Heart left ventricle (tissue), 16 donors: ENCODE data around the gene TTC16. TPM values are rescaled to one million over a fixed set of nuclear protein-coding genes. Genes with fewer than 3 reads are reported as not detected.

Experiments used
- ATAC-seq, 4 donors: fragments of 200-7000 bp; cut with Tn5 transposase; one replicate each; pipeline ENCODE4 v1.9.1; 2020 to 2022; ENCODE audit warnings: moderate library complexity in 4 of 4, mild to moderate bottlenecking in 3 of 4, moderate number of reproducible peaks in 1 of 4
- DNase-seq, 5 donors: peaks; one replicate each; pipeline ENCODE4 v3.0.0-alpha.2; 2020
- H3K27ac ChIP-seq, 12 donors: fragments of 200-600 bp; sonication (generic) in 4 of 12; one replicate each; pipeline versions ENCODE4 v1.5.0 to v1.8.0; 2016 to 2022; ENCODE audit warnings: mild to moderate bottlenecking in 2 of 12
- H3K27me3 ChIP-seq, 9 donors: fragments of 200-600 bp; sonication (generic) in 2 of 9; one replicate each; pipeline versions ENCODE4 v1.5.1 to v1.8.0; 2016 to 2022; ENCODE audit warnings: mild to moderate bottlenecking in 3 of 9
- H3K36me3 ChIP-seq, 9 donors: fragments of 200-600 bp; sonication (generic) in 2 of 9; one replicate each; pipeline versions ENCODE4 v1.5.0 to v1.8.0; 2018 to 2022; ENCODE audit warnings: mild to moderate bottlenecking in 2 of 9
- H3K4me1 ChIP-seq, 12 donors: fragments of 200-600 bp; sonication (generic) in 4 of 12; one replicate each; pipeline versions ENCODE4 v1.5.0 to v1.8.0; 2016 to 2022; ENCODE audit warnings: mild to moderate bottlenecking in 3 of 12
- H3K4me3 ChIP-seq, 12 donors: fragments of 200-600 bp; sonication (generic) in 4 of 12; one replicate each; pipeline versions ENCODE4 v1.5.0 to v1.8.0; 2017 to 2022; ENCODE audit warnings: mild to moderate bottlenecking in 9 of 12, moderate library complexity in 4 of 12
- H3K9me3 ChIP-seq, 12 donors: fragments of 200-600 bp; sonication (generic) in 4 of 12; one replicate each; pipeline versions ENCODE4 v1.5.0 to v1.8.0; 2016 to 2022; ENCODE audit warnings: mild to moderate bottlenecking in 1 of 12
- CTCF ChIP-seq, 12 donors: fragments of 200-600 bp; sonication (generic) in 4 of 12; IDR thresholded peaks; one replicate each; pipeline versions ENCODE4 v1.5.0 to v1.8.0; 2018 to 2022; ENCODE audit warnings: antibody characterized with exemption in 12 of 12, mild to moderate bottlenecking in 5 of 12
- POLR2A ChIP-seq, 2 donors: fragments of 450-650 bp; IDR thresholded peaks; one replicate each; pipeline ENCODE4 v1.6.1; 2017; ENCODE audit warnings: antibody characterized with exemption in 2 of 2, mild to moderate bottlenecking in 2 of 2, moderate library complexity in 2 of 2
- WGBS, 4 donors: extraction: QIAGEN DNeasy Blood & Tissue Kit in 2 of 4; methylation state at CpG; one replicate each; pipeline versions ENCODE4 v1.1.5 to v1.1.7; 2013 to 2018; 5-methylcytosine and 5-hydroxymethylcytosine counted together
- intact Hi-C, 10 donors: fragments of 100-400 bp; cut with DNase I; formaldehyde crosslinking; loops; one replicate each; pipeline versions ENCODE4 v1.11.1 to v1.14.2; 2022
- polyA plus RNA-seq, 2 donors: library from polyadenylated mRNA; stranded (reverse); fragments of 200-250 nt; gene quantifications; one replicate each; pipeline ENCODE4 v1.2.3, GENCODE V29; 2013
- total RNA-seq, 9 donors: library from RNA; depleted of rRNA in 2 of 9; stranded (reverse); fragments of >200 nt in 2 of 9; fragmentation: NEBNext Ultra II Directional in 3 of 9; extraction: Animal tissue kit (Norgen Biotek cat#: 25700) in 3 of 9; gene quantifications; one replicate each; pipeline versions ENCODE4 v1.1.0 to v1.2.4, GENCODE V29; 2016 to 2023
- donor health status: ischemic (EF 13 %, LVEDD 7.1; RV severe dilation, severe dysfunction).
- donor health status: healthy with polysubstance abuse.
- donor health status: DM: no; HTN: yes; CAD: no.
- donor health status: DM: no; HTN: no; CAD: no.
- donor health status: ischemic (EF 25% LVEDD 6.9; RV normal size, moderate dysfunction).
- donor health status: ischemic (EF 25% LVEDD 5.7; RV mildly dilated, moderate dysfunction).
- donor health status: healthy.
- donor health status: DM: yes; HTN: yes; CAD: no.
- donor health status: ischemic (EF 35%, LVEDD 5.7; RV mildly dilated, moderate dysfunction).
- donor health status: nonischemic (EF 11% LVEDD 7.7; RV severe dilation, severe dysfunction).
- donor health status: DM: yes; HTN: yes; CAD: no.
- donor health status: PGD.
- donor health status: ischemic (EF 29% LVEDD 5.4; RV normal size, mild dysfunction).
- donor health status: nonischemic (EF 23%, LVEDD 6.1; RV moderate dilation, normal function).

TTC16 gene
- total and polyA plus RNA-seq, 11 donors = 0.09 to 0.61 (median 0.27) TPM; not detected in 2

- no peak overlapping the region for H3K27ac ChIP-seq
- ATAC-seq (no peak), DNase-seq (no peak)
- no peaks in the 10 kb centered on the region for H3K4me1 ChIP-seq
- H3K36me3 ChIP-seq = peaks cover 0 to 98% (median 89%) of the 10 kb centered on the region in 9 donors
- TF ChIP-seq CTCF (IDR thresholded peaks at IDR 0.05) (no peak), POLR2A (IDR thresholded peaks at IDR 0.05) (no peak)
- H3K4me3 ChIP-seq = no peak overlapping the region
- 86 to 96% (median 91%) methylated on average over 7 of the region's 7 CpGs for WGBS, 4 donors
- no peaks in the 10 kb centered on the region for H3K27me3 ChIP-seq
- intact Hi-C loops = no loop called here
- H3K9me3 ChIP-seq = no peaks in the 10 kb centered on the region
These were observed 42.6 kb upstream of the TTC16 start for GRCh38 chr9:127673234-127673633.

GRCh38 chr9:127676638-127677037 lies 39.2 kb upstream of the TTC16 start:
- Histone ChIP-seq H3K36me3 (peaks cover 0 to 99% (median 91%) of the 10 kb centered on the region in 9 donors), H3K27me3 (no peaks in the 10 kb centered on the region), H3K27ac (no peak overlapping the region), H3K4me1 (no peaks in the 10 kb centered on the region), H3K9me3 (no peaks in the 10 kb centered on the region), H3K4me3 (no peak overlapping the region)
- intact Hi-C loops = no loop called here
- TF ChIP-seq POLR2A (IDR thresholded peaks at IDR 0.05) = no peak
- no peak for TF ChIP-seq CTCF (IDR thresholded peaks at IDR 0.05)
- no peak for DNase-seq
- peak in 2 of 4 donors; percentile 85 to 86 for ATAC-seq
- WGBS, 4 donors = 84 to 89% (median 88%) methylated on average over 12 of the region's 12 CpGs

GRCh38 chr9:127679506-127679905 lies 36.4 kb upstream of the TTC16 start:
- no peak overlapping the region for H3K27ac ChIP-seq
- ATAC-seq = no peak
- intact Hi-C loops = no loop called here
- no peak for DNase-seq
- WGBS, 4 donors = 89 to 94% (median 92%) methylated on average over 2 of the region's 2 CpGs
- TF ChIP-seq CTCF (IDR thresholded peaks at IDR 0.05) = no peak
- TF ChIP-seq POLR2A (IDR thresholded peaks at IDR 0.05) = no peak
- H3K27me3 ChIP-seq = no peaks in the 10 kb centered on the region
- H3K4me1 ChIP-seq = no peaks in the 10 kb centered on the region
- peaks cover 0 to 99% (median 93%) of the 10 kb centered on the region in 9 donors for H3K36me3 ChIP-seq
- H3K4me3 ChIP-seq = no peak overlapping the region
- no peaks in the 10 kb centered on the region for H3K9me3 ChIP-seq

GRCh38 chr9:127680226-127680625 lies 35.7 kb upstream of the TTC16 start:
- 90 to 94% (median 92%) methylated on average over 11 of the region's 11 CpGs for WGBS, 4 donors

GRCh38 chr9:127680846-127681245 lies 35.0 kb upstream of the TTC16 start:
- TF ChIP-seq CTCF (IDR thresholded peaks at IDR 0.05) (no peak), POLR2A (IDR thresholded peaks at IDR 0.05) (no peak)
- intact Hi-C loops = no loop called here
- Histone ChIP-seq H3K27me3 (no peaks in the 10 kb centered on the region), H3K4me1 (no peaks in the 10 kb centered on the region), H3K36me3 (peaks cover 0 to 99% (median 81%) of the 10 kb centered on the region in 9 donors), H3K27ac (no peak overlapping the region), H3K9me3 (no peaks in the 10 kb centered on the region), H3K4me3 (no peak overlapping the region)
- WGBS, 4 donors = 92 to 95% (median 94%) methylated on average over 9 of the region's 9 CpGs
- DNase-seq (no peak), ATAC-seq (no peak)

More at GRCh38 chr9:127680226-127680625, 35.7 kb upstream of the TTC16 start:
- H3K36me3 ChIP-seq = peaks cover 0 to 99% (median 86%) of the 10 kb centered on the region in 9 donors
- TF ChIP-seq POLR2A (IDR thresholded peaks at IDR 0.05) = no peak
- no peak overlapping the region for H3K4me3 ChIP-seq
- intact Hi-C loops = no loop called here
- no peaks in the 10 kb centered on the region for H3K9me3 ChIP-seq
- ATAC-seq = no peak
- no peaks in the 10 kb centered on the region for H3K4me1 ChIP-seq
- no peaks in the 10 kb centered on the region for H3K27me3 ChIP-seq
- no peak overlapping the region for H3K27ac ChIP-seq
- no peak for DNase-seq
